Stimulated activated naive B cell treated with anti-CD40 and anti-IgM and Interleukin-4, amounts not matched to agents 10 μg/mL and 1 μg/mL and 100 μg/mL, for 72 hours (primary cell): Measurements from ENCODE around the gene CACNA2D1.
A peak's percentile ranks its signal among the peaks of the same experiment; 100 is the strongest.

Experiments used
- ATAC-seq, 2 donors: fragments of 150-1000 bp; cut with Tn5 transposase; replicated peaks; 2 replicates each; pipeline ENCODE4 v1.10.0; 2021; ENCODE audit warnings: moderate library complexity in 1 of 2
- DNase-seq: peaks from one replicate; pipeline ENCODE4 v3.0.0; 2021
- H3K27ac Mint-ChIP-seq: one replicate; pipeline ENCODE4 v1.8.0; 2022; ENCODE audit warnings: mild to moderate bottlenecking, mixed read lengths
- H3K27me3 Mint-ChIP-seq, 2 donors: one replicate each; pipeline ENCODE4 v1.8.0; 2022; ENCODE audit warnings: mixed read lengths in 2 of 2
- H3K36me3 Mint-ChIP-seq, 2 donors: one replicate each; pipeline ENCODE4 v1.8.0; 2022; ENCODE audit warnings: mixed read lengths in 2 of 2, mild to moderate bottlenecking in 1 of 2
- H3K4me1 Mint-ChIP-seq, 2 donors: one replicate each; pipeline ENCODE4 v1.8.0; 2022; ENCODE audit warnings: mixed read lengths in 2 of 2, mild to moderate bottlenecking in 1 of 2
- H3K4me3 Mint-ChIP-seq, 2 donors: one replicate each; pipeline ENCODE4 v1.8.0; 2022; ENCODE audit warnings: mild to moderate bottlenecking in 2 of 2, mixed read lengths in 2 of 2, moderate library complexity in 1 of 2
- H3K9me3 Mint-ChIP-seq, 2 donors: one replicate each; pipeline ENCODE4 v1.8.0; 2022; ENCODE audit warnings: mixed read lengths in 2 of 2, mild to moderate bottlenecking in 1 of 2

The CACNA2D1 gene

DNA sequence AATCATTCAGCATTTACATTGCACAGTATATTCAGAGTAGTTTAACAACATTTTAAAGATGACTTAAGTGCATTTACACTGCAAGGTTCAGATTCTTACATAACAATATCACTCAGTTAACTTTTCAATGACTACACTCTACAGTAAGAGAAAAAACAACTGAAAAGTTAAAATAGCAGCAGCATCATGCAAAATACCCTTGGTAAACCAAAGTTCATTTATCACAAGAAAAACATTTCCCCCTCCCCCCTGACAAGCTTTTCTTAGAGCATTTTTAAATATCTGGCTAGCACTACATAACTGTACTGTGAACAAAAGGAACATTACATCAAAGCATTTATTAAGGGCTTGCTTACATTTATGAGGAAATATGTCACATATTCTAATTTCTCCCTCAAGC is 494.3 kb downstream of the CACNA2D1 start:
- no peaks in the 10 kb centered on the region for H3K36me3 Mint-ChIP-seq
- H3K4me3 Mint-ChIP-seq: no peak overlapping the region
- H3K9me3 Mint-ChIP-seq: no peaks in the 10 kb centered on the region
- H3K27ac Mint-ChIP-seq: no peak overlapping the region
- H3K27me3 Mint-ChIP-seq: no peaks in the 10 kb centered on the region
- DNase-seq (no peak), ATAC-seq (no peak)
- H3K4me1 Mint-ChIP-seq: no peaks in the 10 kb centered on the region

- ATAC-seq (no peak), DNase-seq (no peak)
- H3K27me3 Mint-ChIP-seq: no peaks in the 10 kb centered on the region
- no peak overlapping the region for H3K4me3 Mint-ChIP-seq
- H3K9me3 Mint-ChIP-seq: no peaks in the 10 kb centered on the region
- no peak overlapping the region for H3K27ac Mint-ChIP-seq
- H3K36me3 Mint-ChIP-seq: no peaks in the 10 kb centered on the region
- no peaks in the 10 kb centered on the region for H3K4me1 Mint-ChIP-seq
Observed at GRCh38 chr7:81944058-81944457, 499.5 kb downstream of the CACNA2D1 start.

GRCh38 chr7:81937091-81937490 is 506.5 kb downstream of the CACNA2D1 start:
- DNase-seq: no peak
- H3K27ac Mint-ChIP-seq: no peak overlapping the region
- no peaks in the 10 kb centered on the region for H3K36me3 Mint-ChIP-seq
- H3K27me3 Mint-ChIP-seq: no peaks in the 10 kb centered on the region
- no peaks in the 10 kb centered on the region for H3K4me1 Mint-ChIP-seq
- no peaks in the 10 kb centered on the region for H3K9me3 Mint-ChIP-seq
- no peak overlapping the region for H3K4me3 Mint-ChIP-seq
- no peak for ATAC-seq

DNA sequence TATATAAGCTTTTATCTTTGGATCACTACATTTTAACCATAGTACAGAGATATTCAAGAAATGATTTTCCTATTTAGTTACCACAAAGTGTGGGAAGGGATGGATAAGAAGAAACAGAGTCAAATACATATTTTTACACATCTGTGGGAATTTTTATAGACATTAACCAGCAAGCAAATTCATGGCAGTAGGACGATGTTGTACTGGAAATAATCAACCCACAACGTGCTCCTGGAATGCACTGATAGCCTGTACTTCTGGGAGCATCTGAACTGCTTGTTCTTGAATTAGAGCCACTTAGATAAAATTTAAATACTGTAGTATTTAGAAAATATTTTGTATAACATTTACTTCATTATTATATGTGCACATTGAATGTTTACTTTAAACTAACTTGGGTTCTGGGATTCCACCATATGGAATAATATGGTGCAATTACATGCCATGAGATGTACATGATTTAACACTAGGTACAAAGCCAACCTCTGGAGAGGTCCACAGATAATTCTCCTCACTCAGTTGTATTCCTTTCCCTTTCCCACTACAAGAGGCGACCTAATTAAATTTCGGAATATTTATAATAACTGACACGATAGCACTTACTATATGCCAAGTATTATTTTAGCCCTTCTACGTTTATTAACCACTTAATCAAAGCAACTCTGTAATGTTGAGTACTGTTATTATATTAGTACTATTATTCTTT is 508.8 kb downstream of the CACNA2D1 start:
- no peaks in the 10 kb centered on the region for H3K9me3 Mint-ChIP-seq
- H3K27ac Mint-ChIP-seq: no peak overlapping the region
- no peak for ATAC-seq
- no peaks in the 10 kb centered on the region for H3K27me3 Mint-ChIP-seq
- DNase-seq: no peak
- no peaks in the 10 kb centered on the region for H3K36me3 Mint-ChIP-seq
- no peaks in the 10 kb centered on the region for H3K4me1 Mint-ChIP-seq
- H3K4me3 Mint-ChIP-seq: no peak overlapping the region

GRCh38 chr7:81932936-81933335 is 510.6 kb downstream of the CACNA2D1 start:
- no peak for ATAC-seq
- Mint-ChIP-seq H3K27me3 (no peaks in the 10 kb centered on the region), H3K27ac (no peak overlapping the region), H3K4me3 (no peak overlapping the region), H3K36me3 (no peaks in the 10 kb centered on the region), H3K9me3 (no peaks in the 10 kb centered on the region), H3K4me1 (no peaks in the 10 kb centered on the region)
- no peak for DNase-seq

GRCh38 chr7:81929386-81929785 is 514.2 kb downstream of the CACNA2D1 start:
- DNase-seq (no peak), ATAC-seq (no peak)
- Mint-ChIP-seq H3K4me1 (no peaks in the 10 kb centered on the region), H3K27ac (no peak overlapping the region), H3K4me3 (no peak overlapping the region), H3K9me3 (no peaks in the 10 kb centered on the region), H3K36me3 (no peaks in the 10 kb centered on the region), H3K27me3 (no peaks in the 10 kb centered on the region)

- no peak for ATAC-seq
- Mint-ChIP-seq H3K27ac (no peak overlapping the region), H3K4me1 (no peaks in the 10 kb centered on the region), H3K36me3 (no peaks in the 10 kb centered on the region), H3K4me3 (no peak overlapping the region), H3K9me3 (no peaks in the 10 kb centered on the region), H3K27me3 (no peaks in the 10 kb centered on the region)
- no peak for DNase-seq
Observed at GRCh38 chr7:81926154-81926553, 517.4 kb downstream of the CACNA2D1 start.

DNA sequence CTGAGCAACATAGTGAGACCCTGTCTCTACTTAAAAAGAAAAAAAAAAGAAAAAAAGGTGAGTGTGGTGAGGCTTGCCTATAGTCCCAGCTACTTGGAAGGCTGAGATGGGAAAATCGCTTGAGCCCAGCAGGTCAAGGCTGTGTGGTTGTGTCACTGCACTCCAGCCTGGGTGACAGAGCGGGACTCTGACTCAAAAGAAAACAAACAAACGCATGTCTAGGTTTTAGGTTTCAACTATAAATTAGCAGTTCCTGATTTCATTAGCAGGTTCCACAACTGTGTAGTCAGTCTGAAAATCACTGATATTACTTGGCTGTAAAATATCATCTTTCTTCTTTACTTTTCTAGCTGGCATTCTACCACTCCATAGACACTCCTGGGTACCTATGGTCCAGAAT is 518.0 kb downstream of the CACNA2D1 start:
- no peak overlapping the region for H3K4me3 Mint-ChIP-seq
- ATAC-seq: peak; percentile 7 to 20
- H3K27me3 Mint-ChIP-seq: no peaks in the 10 kb centered on the region

GRCh38 chr7:81924494-81924893 is 519.1 kb downstream of the CACNA2D1 start:
- DNase-seq: no peak
- no peak overlapping the region for H3K27ac Mint-ChIP-seq

More for the DNA sequence above, 518.0 kb downstream of the CACNA2D1 start:
- no peaks in the 10 kb centered on the region for H3K9me3 Mint-ChIP-seq
- no peaks in the 10 kb centered on the region for H3K4me1 Mint-ChIP-seq
- H3K36me3 Mint-ChIP-seq: no peaks in the 10 kb centered on the region
- no peak overlapping the region for H3K27ac Mint-ChIP-seq
- no peak for DNase-seq

GRCh38 chr7:81919494-81919893 is 524.1 kb downstream of the CACNA2D1 start:
- ATAC-seq: no peak
- Mint-ChIP-seq H3K27ac (no peak overlapping the region), H3K36me3 (peaks cover 0 to 3% of the 10 kb centered on the region in 2 donors), H3K4me3 (no peak overlapping the region), H3K9me3 (peaks cover 3% of the 10 kb centered on the region in 2 donors), H3K27me3 (no peaks in the 10 kb centered on the region), H3K4me1 (no peaks in the 10 kb centered on the region)
- DNase-seq: no peak

More at GRCh38 chr7:81924494-81924893, 519.1 kb downstream of the CACNA2D1 start:
- no peaks in the 10 kb centered on the region for H3K27me3 Mint-ChIP-seq
- H3K9me3 Mint-ChIP-seq: peaks cover 0 to under 1% of the 10 kb centered on the region in 2 donors
- ATAC-seq: no peak
- H3K36me3 Mint-ChIP-seq: peaks cover 0 to under 1% of the 10 kb centered on the region in 2 donors
- H3K4me3 Mint-ChIP-seq: no peak overlapping the region
- H3K4me1 Mint-ChIP-seq: no peaks in the 10 kb centered on the region

DNA sequence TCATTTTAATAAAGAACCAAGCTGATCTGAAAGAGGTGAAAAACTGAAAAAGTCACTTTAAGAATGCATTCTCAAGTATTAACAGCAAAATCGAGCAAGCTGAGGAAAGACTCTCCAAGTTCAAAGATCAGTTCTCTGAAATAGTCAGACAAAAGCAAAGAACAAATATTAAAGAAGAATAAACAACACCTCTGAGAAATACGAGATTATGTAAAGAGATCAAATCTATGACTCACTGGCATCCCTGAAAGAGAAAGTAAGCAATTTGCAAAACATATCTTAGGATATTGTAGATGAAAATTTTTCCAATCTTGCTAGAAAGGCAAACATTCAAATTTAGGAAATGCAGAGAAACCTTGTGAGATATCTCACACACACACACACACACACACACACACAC is 535.4 kb downstream of the CACNA2D1 start:
- no peak for DNase-seq
- Mint-ChIP-seq H3K9me3 (peaks cover under 1 to 6% of the 10 kb centered on the region in 2 donors), H3K4me3 (no peak overlapping the region), H3K27ac (no peak overlapping the region), H3K36me3 (no peaks in the 10 kb centered on the region), H3K27me3 (no peaks in the 10 kb centered on the region), H3K4me1 (no peaks in the 10 kb centered on the region)
- ATAC-seq: no peak

DNA sequence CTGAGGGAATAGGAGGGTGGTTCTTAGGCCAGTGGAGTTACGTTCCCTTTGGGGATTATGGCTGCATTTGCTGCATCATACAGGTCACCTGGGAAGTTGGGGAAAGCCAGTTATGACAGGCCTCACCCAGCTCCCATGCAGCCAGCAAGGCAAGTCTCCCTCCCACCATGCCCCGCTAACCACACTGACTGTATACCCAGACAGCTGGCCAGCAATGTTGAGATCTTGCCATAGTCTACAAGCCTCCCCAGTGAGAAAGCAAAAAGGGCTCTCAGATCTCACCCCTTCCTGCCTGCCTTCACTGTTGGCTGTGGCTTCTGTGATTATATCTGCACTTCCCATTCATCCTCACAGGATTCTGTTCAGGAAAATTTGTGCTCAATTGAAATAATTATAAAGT is 540.5 kb downstream of the CACNA2D1 start:
- ATAC-seq: no peak
- Mint-ChIP-seq H3K27me3 (no peaks in the 10 kb centered on the region), H3K9me3 (peaks cover 0 to 6% of the 10 kb centered on the region in 2 donors), H3K36me3 (no peaks in the 10 kb centered on the region), H3K27ac (no peak overlapping the region), H3K4me3 (no peak overlapping the region), H3K4me1 (peaks cover 10 to 21% of the 10 kb centered on the region in 2 donors)
- no peak for DNase-seq

GRCh38 chr7:81902536-81902935 is 541.0 kb downstream of the CACNA2D1 start:
- H3K4me3 Mint-ChIP-seq: no peak overlapping the region
- peaks cover 0 to 9% of the 10 kb centered on the region in 2 donors for H3K9me3 Mint-ChIP-seq
- DNase-seq (no peak), ATAC-seq (no peak)
- no peaks in the 10 kb centered on the region for H3K36me3 Mint-ChIP-seq
- H3K4me1 Mint-ChIP-seq: peaks cover 10 to 21% of the 10 kb centered on the region in 2 donors
- H3K27ac Mint-ChIP-seq: no peak overlapping the region
- H3K27me3 Mint-ChIP-seq: no peaks in the 10 kb centered on the region
